CD4-positive, alpha-beta T cell (primary cell): ENCODE measurements around the gene CPNE4. TPM values are rescaled to one million over a fixed set of nuclear protein-coding genes. Genes with fewer than 3 reads are reported as not detected.

Source experiments
- ATAC-seq: fragments of 200-7000 bp; cut with Tn5 transposase; one replicate; pipeline ENCODE4 v1.10.0; 2022; ENCODE audit warnings: mild to moderate bottlenecking; ENCODE audit not compliant: poor library complexity
- CTCF ChIA-PET: fragments of 350-600 bp; sonication (Branson Sonifier 250); formaldehyde crosslinking; loops from one replicate; lab custom pipeline; 2021; ENCODE audit warnings: antibody characterized with exemption, inconsistent platforms; lab: Charles Lee
- POLR2A ChIA-PET: fragments of 350-600 bp; sonication (Branson Sonifier 250); formaldehyde crosslinking; loops from one replicate; lab custom pipeline; 2021; ENCODE audit warnings: antibody characterized with exemption, inconsistent platforms; lab: Charles Lee
- DNase-seq, 14 experiments: peaks; one replicate each; pipeline ENCODE4 v3.0.0-alpha.2; 2013 to 2020; ENCODE audit warnings: mixed read lengths in 2 of 14
- H3K27ac ChIP-seq, 2 donors: one replicate each; pipeline versions ENCODE4 v1.5.1 to v1.7.0; 2013; ENCODE audit warnings: low read length in 2 of 2, low read depth in 1 of 2, mild to moderate bottlenecking in 1 of 2
- H3K27me3 ChIP-seq, 2 experiments: 1 replicate in 1 of 2; 2 replicates in 1 of 2; pipeline versions ENCODE4 v1.6.1 to v1.7.0; 2013; ENCODE audit warnings: low read length in 2 of 2, control low read depth in 1 of 2, mild to moderate bottlenecking in 1 of 2, moderate library complexity in 1 of 2; ENCODE audit not compliant: insufficient read depth in 2 of 2, control insufficient read depth in 1 of 2
- H3K36me3 ChIP-seq: one replicate; pipeline ENCODE4 v1.6.1; 2013; ENCODE audit warnings: low read length, control low read depth; ENCODE audit not compliant: insufficient read depth
- H3K4me1 ChIP-seq: one replicate; pipeline ENCODE4 v1.6.1; 2013; ENCODE audit warnings: low read length, control low read depth; ENCODE audit not compliant: insufficient read depth
- H3K4me3 ChIP-seq: one replicate; pipeline ENCODE4 v1.5.1; 2013; ENCODE audit warnings: mild to moderate bottlenecking, low read length, moderate library complexity
- H3K9me3 ChIP-seq, 2 experiments: 1 replicate in 1 of 2; 2 replicates in 1 of 2; pipeline versions ENCODE4 v1.6.1 to v1.7.0; 2013; ENCODE audit warnings: low read length in 2 of 2, mild to moderate bottlenecking in 2 of 2, control low read depth in 1 of 2, moderate library complexity in 1 of 2; ENCODE audit not compliant: control insufficient read depth in 1 of 2, insufficient read depth in 1 of 2
- H3K27ac Mint-ChIP-seq: one replicate; pipeline ENCODE4 v1.8.0; 2020; ENCODE audit warnings: mixed read lengths
- H3K27me3 Mint-ChIP-seq: one replicate; pipeline ENCODE4 v1.8.0; 2021; ENCODE audit warnings: mixed read lengths
- H3K36me3 Mint-ChIP-seq: one replicate; pipeline ENCODE4 v1.8.0; 2021; ENCODE audit warnings: low read depth, mixed read lengths
- H3K4me1 Mint-ChIP-seq: one replicate; pipeline ENCODE4 v1.8.0; 2021; ENCODE audit warnings: low read depth, mixed read lengths
- H3K4me3 Mint-ChIP-seq: one replicate; pipeline ENCODE4 v1.8.0; 2020; ENCODE audit warnings: mild to moderate bottlenecking, mixed read lengths
- H3K9me3 Mint-ChIP-seq: one replicate; pipeline ENCODE4 v1.8.0; 2020; ENCODE audit warnings: mixed read lengths
- intact Hi-C, 2 experiments: fragments of 100-400 bp; cut with DNase I in 1 of 2; cut with micrococcal nuclease in 1 of 2; formaldehyde crosslinking; loops; one replicate each; pipeline versions ENCODE4 v1.15.1 to v1.9.0; 2023 to 2025; cut with DNase I, micrococcal nuclease
- total RNA-seq, 174 experiments: library from RNA in 2 of 174; stranded (reverse) in 2 of 174; gene quantifications; one replicate each; pipeline ENCODE4 v1.2.3 and lab custom pipeline; 2021 to 2026
- TF ChIP-seq, protein P1 (sequence below): fragments of 200-600 bp; IDR thresholded peaks from one replicate; pipeline ENCODE4 v1.8.0; 2022; ENCODE audit warnings: antibody characterized with exemption, mild to moderate bottlenecking

Gene CPNE4
- total RNA-seq, 2 experiments from 2014 or later, result not detected

DNA sequence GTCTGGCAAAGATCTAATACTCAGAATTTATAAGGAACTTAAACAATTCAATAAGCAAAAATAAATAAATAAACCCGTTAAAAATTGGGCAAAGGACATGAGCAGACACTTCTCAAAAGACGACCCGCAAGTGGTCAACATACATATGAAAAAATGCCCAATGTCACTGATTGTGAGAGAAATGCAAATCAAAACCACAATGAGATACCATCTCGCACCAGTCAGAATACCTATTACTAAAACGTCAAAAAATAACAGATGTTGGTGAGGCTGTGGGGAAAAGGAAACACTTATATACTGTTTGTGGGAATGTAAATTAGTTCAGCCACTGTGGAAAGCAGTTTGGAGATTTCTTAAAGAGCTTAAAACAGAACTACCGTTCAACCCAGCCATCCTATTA is 344.0 kb downstream of the CPNE4 start:
- no peaks in the 10 kb centered on the region for H3K4me1 ChIP-seq
- no peaks in the 10 kb centered on the region for H3K36me3 ChIP-seq
- intact Hi-C loops, result no loop called here
- H3K27ac ChIP-seq, result no peak overlapping the region
- Mint-ChIP-seq H3K27ac (no peak overlapping the region), H3K27me3 (peaks cover 53% of the 10 kb centered on the region), H3K9me3 (no peaks in the 10 kb centered on the region), H3K4me3 (no peak overlapping the region), H3K4me1 (no peaks in the 10 kb centered on the region), H3K36me3 (no peaks in the 10 kb centered on the region)
- no peak overlapping the region for H3K4me3 ChIP-seq
- CTCF ChIA-PET, result no interaction called here
- no peak for ATAC-seq
- H3K27me3 ChIP-seq, result no peaks in the 10 kb centered on the region
- POLR2A ChIA-PET, result no interaction called here
- TF ChIP-seq, protein P1, sequence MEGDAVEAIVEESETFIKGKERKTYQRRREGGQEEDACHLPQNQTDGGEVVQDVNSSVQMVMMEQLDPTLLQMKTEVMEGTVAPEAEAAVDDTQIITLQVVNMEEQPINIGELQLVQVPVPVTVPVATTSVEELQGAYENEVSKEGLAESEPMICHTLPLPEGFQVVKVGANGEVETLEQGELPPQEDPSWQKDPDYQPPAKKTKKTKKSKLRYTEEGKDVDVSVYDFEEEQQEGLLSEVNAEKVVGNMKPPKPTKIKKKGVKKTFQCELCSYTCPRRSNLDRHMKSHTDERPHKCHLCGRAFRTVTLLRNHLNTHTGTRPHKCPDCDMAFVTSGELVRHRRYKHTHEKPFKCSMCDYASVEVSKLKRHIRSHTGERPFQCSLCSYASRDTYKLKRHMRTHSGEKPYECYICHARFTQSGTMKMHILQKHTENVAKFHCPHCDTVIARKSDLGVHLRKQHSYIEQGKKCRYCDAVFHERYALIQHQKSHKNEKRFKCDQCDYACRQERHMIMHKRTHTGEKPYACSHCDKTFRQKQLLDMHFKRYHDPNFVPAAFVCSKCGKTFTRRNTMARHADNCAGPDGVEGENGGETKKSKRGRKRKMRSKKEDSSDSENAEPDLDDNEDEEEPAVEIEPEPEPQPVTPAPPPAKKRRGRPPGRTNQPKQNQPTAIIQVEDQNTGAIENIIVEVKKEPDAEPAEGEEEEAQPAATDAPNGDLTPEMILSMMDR, result no peak
- no peaks in the 10 kb centered on the region for H3K9me3 ChIP-seq
- DNase-seq, result no peak

DNA sequence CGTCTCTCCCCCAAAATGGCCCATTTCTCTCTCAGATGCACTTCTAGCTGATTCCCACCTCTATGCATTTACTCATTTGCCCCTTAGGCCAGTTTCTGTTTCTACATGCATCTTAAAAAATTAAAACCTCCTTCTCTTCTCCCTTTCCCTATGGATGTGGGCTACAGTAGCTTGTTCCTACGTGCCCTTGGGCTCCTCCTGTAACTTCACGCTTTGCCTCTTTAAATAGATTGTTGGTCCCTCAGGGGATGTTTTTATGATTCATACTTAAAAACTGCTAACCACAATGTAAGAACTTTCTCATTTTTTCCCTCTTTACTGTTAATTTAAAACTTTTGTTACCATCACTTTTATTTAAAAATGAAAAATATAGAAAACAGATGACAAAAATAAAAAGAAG is 346.4 kb downstream of the CPNE4 start:
- ATAC-seq (no peak), DNase-seq (no peak)
- Histone ChIP-seq H3K9me3 (peaks cover 0 to 5% of the 10 kb centered on the region in 2 experiments), H3K36me3 (no peaks in the 10 kb centered on the region), H3K27ac (no peak overlapping the region), H3K27me3 (peaks cover 0 to 4% of the 10 kb centered on the region in 2 experiments), H3K4me3 (no peak overlapping the region), H3K4me1 (no peaks in the 10 kb centered on the region)
- H3K4me3 Mint-ChIP-seq, result no peak overlapping the region
- H3K9me3 Mint-ChIP-seq, result no peaks in the 10 kb centered on the region
- H3K36me3 Mint-ChIP-seq, result no peaks in the 10 kb centered on the region
- H3K27me3 Mint-ChIP-seq, result peaks cover 48% of the 10 kb centered on the region
- ChIA-PET CTCF (no interaction called here), POLR2A (no interaction called here)
- TF ChIP-seq, protein P1, result no peak
- H3K4me1 Mint-ChIP-seq, result no peaks in the 10 kb centered on the region
- intact Hi-C loops, result no loop called here
- no peak overlapping the region for H3K27ac Mint-ChIP-seq

GRCh38 chr3:131669600-131669999 is 365.2 kb downstream of the CPNE4 start:
- Histone ChIP-seq H3K27ac (no peak overlapping the region), H3K9me3 (no peaks in the 10 kb centered on the region), H3K27me3 (no peaks in the 10 kb centered on the region), H3K4me1 (no peaks in the 10 kb centered on the region), H3K4me3 (no peak overlapping the region), H3K36me3 (no peaks in the 10 kb centered on the region)
- TF ChIP-seq, protein P1, result no peak
- Mint-ChIP-seq H3K36me3 (no peaks in the 10 kb centered on the region), H3K27me3 (peaks cover 4% of the 10 kb centered on the region), H3K27ac (no peak overlapping the region), H3K4me1 (no peaks in the 10 kb centered on the region), H3K9me3 (no peaks in the 10 kb centered on the region), H3K4me3 (no peak overlapping the region)
- ChIA-PET POLR2A (no interaction called here), CTCF (no interaction called here)
- ATAC-seq (no peak), DNase-seq (no peak)
- intact Hi-C loops, result no loop called here
